SK-N-SH (cell line): Measurements from ENCODE around the gene RNF180.

ENCODE experiments used
- CHD2 ChIP-seq: fragments of 150-350 bp; IDR thresholded peaks from 2 replicates; pipeline ENCODE4 v1.6.1; 2018; ENCODE audit warnings: low read length; ENCODE audit not compliant: partially characterized antibody
- CTCF ChIP-seq: fragments of 200-600 bp; sonication (generic); IDR thresholded peaks from 2 replicates; pipeline ENCODE4 v1.6.1; 2017; ENCODE audit warnings: antibody characterized with exemption, mild to moderate bottlenecking, moderate library complexity
- EP300 ChIP-seq, 2 experiments: IDR thresholded peaks; 2 replicates each; pipeline versions ENCODE4 v1.4.0 to v1.6.1; 2012; ENCODE audit warnings: borderline replicate concordance in 1 of 2, low read depth in 1 of 2, low read length in 1 of 2
- EZH2phosphoT487 ChIP-seq: fragments of 200-600 bp; sonication (generic); IDR thresholded peaks from 2 replicates; pipeline ENCODE4 v1.6.1; 2017; ENCODE audit warnings: low read depth, mixed run types, mild to moderate bottlenecking, antibody characterized with exemption, moderate library complexity, borderline replicate concordance
- FOXJ3 ChIP-seq: sonication (generic); formaldehyde crosslinking; IDR thresholded peaks from 2 replicates; pipeline ENCODE4 v1.5.1; 2020; ENCODE audit warnings: mild to moderate bottlenecking, missing genetic modification reagents
- GABPA ChIP-seq: IDR thresholded peaks from 2 replicates; pipeline ENCODE4 v1.4.0; 2012; ENCODE audit warnings: low read depth, mild to moderate bottlenecking
- GATA2 ChIP-seq: sonication (generic); formaldehyde crosslinking; IDR thresholded peaks from 2 replicates; pipeline ENCODE4 v1.5.0; 2020; ENCODE audit warnings: mild to moderate bottlenecking, missing genetic modification reagents
- TCF12 ChIP-seq: IDR thresholded peaks from 2 replicates; pipeline ENCODE4 v1.4.0; 2012

- TF ChIP-seq FOXJ3 (CRISPR knock-in tag) (no peak), CTCF (no peak), GABPA (no peak), GATA2 (CRISPR knock-in tag) (no peak), EZH2phosphoT487 (no peak), TCF12 (no peak), EP300 (IDR thresholded peaks at IDR 0.05; ENCODE audit: borderline replicate concordance in 1 of 2, low read depth in 1 of 2, low read length in 1 of 2) (no peak), CHD2 (no peak)
These were observed 513 bp upstream of the RNF180 start for GRCh38 chr5:64165160-64165499.
